WI38 (cell line): Measurements from ENCODE around the gene FLNA.

Experiments
- H3K4me3 ChIP-seq: 2 replicates; pipeline ENCODE4 v1.5.1; 2011; ENCODE audit warnings: low read depth, mild to moderate bottlenecking, control low read depth, low read length
- TF ChIP-seq, protein P1 (sequence below): IDR thresholded peaks from 2 replicates; pipeline ENCODE4 v1.5.1; 2012; ENCODE audit warnings: low read depth, mild to moderate bottlenecking, control low read depth, low read length

The FLNA gene

DNA sequence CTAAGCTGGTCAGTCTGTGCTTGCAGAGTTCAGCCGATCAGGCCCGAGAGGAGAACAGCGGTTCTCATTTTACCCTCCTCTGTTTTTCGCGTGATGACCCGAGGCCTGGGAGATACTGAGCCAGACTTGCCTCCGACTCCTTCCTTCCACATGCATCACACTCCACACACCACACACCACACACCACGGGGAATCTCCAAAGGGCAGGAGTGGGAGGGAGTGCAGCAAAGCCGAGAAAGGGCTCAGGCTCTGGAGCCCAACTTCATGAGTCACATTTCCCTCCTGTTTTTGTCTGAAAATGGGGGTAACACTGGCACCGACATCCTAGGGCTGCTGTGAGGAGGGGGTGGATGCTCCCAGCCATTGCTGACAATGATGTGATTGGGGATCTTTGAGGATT, 39.9 kb downstream of the FLNA start:
- TF ChIP-seq, protein P1, sequence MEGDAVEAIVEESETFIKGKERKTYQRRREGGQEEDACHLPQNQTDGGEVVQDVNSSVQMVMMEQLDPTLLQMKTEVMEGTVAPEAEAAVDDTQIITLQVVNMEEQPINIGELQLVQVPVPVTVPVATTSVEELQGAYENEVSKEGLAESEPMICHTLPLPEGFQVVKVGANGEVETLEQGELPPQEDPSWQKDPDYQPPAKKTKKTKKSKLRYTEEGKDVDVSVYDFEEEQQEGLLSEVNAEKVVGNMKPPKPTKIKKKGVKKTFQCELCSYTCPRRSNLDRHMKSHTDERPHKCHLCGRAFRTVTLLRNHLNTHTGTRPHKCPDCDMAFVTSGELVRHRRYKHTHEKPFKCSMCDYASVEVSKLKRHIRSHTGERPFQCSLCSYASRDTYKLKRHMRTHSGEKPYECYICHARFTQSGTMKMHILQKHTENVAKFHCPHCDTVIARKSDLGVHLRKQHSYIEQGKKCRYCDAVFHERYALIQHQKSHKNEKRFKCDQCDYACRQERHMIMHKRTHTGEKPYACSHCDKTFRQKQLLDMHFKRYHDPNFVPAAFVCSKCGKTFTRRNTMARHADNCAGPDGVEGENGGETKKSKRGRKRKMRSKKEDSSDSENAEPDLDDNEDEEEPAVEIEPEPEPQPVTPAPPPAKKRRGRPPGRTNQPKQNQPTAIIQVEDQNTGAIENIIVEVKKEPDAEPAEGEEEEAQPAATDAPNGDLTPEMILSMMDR = no peak
- H3K4me3 ChIP-seq = no peak overlapping the region

DNA sequence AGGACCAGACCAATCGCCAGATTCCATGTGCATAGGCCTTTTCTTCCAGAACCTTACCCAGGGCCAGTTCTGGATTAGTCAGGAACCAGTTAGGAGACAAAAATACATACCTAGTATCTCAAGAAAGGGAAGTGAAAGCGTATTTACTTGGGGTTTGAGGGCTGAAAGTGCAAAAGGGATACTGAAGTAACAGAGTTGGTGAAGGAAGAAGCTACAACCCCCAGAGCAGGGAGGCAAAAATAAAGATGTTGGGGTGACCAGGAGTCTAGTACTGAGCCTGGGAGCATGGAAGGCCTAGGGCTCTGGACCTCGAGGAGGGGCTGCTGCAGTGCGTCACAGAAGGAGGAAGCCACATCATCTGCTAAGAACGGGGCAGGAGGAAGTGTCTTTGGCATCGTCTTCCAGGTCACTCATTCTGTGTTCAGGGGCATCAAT, 40.6 kb downstream of the FLNA start:
- TF ChIP-seq, protein P1 = no peak
- no peak overlapping the region for H3K4me3 ChIP-seq

DNA sequence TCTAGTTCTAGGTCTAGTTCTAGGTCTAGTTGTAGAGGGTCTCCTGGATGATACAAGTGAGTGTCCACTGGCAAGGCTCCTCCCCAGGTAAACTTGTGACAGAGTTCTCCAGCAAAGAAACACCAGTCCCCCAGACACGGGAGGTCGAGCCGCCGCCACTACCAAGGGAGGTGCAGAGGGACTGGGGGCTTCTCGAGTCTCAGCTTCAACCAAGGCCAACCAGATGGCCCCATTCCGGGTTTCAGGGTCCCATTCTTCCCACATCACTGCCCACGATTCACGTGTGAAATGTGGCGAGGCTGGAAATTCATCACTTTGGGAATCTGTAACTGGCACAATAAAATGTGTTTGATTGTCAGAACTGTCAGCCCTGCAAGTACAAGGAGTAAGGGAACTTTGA, 41.3 kb downstream of the FLNA start:
- H3K4me3 ChIP-seq = no peak overlapping the region
- TF ChIP-seq, protein P1 = no peak

DNA sequence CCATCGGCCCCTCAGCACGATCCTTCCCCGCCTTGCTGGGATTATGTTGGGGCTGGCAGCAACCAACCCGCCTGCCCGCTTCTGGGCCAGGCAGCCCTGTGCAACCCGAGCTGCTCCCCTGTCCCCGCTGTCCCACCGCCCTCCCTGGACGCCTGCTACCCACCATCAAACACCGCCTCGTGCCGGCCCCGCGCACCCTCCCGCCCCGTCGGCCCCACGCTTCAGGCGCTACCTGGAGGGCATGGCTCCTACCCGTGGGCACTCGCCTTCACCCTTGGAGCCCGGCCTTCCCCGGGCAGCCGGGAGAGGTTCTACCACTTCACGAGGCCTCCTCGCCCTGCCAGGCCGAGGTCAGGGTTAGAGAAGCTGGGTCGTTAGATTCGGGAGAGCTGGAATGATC, 41.9 kb downstream of the FLNA start:
- no peak overlapping the region for H3K4me3 ChIP-seq
- TF ChIP-seq, protein P1 = no peak

DNA sequence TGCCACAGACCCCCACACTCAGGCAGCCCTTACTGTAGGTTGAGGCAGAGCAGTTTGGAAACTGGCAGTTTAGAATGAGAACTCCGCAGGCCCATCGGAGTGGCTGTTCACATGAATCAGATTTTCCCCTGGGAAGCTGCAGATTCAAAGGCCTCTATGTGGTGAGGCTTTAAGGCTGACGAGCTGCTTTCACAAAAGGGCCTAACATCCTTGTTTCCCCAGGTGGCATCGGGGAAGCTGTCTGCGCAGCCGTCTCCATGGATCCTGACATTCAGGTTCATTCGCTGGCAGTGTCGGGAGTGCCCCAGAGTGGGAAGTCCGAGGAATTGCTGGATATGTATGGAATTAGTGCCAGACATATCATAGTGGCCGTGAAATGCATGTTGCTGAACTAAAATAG, 45.1 kb downstream of the FLNA start:
- TF ChIP-seq, protein P1 = no peak
- H3K4me3 ChIP-seq = no peak overlapping the region

DNA sequence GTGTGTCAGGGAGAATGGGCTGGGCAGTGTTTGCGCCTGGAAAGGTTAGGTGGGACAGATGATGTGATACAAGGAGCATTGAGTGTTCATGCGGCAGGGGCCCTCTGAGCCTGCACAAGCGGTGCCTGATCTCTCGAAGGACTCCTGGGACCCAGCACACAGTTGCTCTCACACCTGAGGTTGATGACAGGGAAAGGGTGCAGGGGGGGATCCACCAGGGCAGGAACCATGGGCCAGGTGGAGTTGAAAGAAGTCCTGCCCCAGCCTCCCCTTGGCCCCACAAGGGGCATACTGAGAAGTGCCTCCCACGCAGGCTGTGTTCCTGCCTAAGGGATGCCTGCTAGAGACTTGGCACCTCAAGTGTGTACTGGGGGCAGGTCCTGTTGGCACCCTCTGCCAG, 45.8 kb downstream of the FLNA start:
- TF ChIP-seq, protein P1 = no peak
- no peak overlapping the region for H3K4me3 ChIP-seq

DNA sequence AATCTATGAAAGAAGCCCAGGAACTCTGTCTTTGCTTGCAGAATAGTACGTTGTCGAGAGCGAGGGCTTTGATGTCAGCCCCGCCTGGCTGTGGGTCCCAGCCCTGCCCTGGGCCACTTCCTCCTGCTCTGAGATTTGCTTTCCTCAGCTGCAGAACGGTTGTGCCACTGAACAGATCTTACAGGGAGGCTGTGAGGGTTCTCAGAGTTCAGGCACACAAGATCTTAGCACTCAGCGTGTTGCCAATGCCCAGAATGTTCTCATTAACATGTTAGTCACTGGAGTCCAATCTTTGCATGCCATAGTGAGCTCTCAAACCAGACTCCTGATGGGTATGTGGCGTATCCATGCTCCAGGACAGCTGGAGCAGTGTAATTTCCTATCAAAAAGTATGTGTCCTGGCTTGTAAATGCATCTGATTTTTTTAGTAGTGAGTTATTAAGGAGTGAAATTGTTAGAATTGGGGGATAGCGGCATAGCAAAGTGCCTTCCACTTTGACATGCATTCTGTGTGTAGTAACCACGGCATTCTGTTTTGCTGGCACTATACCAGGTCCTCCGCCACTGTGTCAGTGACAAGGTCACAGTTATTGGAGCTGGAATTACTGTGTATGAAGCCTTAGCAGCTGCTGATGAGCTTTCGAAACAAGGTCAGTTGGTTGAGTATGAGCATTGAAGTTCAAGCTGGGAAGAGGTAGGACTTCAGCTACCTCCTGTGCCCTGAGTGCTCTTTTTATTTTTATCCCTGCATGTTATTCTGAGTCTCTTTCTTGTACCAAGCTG, 47.2 kb downstream of the FLNA start:
- H3K4me3 ChIP-seq = no peak overlapping the region
- TF ChIP-seq, protein P1 = no peak
